ENCODE data around the gene SASH1.

- TF ChIP-seq FOSL1 (IDR thresholded peaks at IDR 0.05; ENCODE audit: low read depth) (no peak), CTCF (IDR thresholded peaks at IDR 0.05 in 2 of 3, conservative IDR thresholded peaks at IDR 0.05 in 1 of 3; ENCODE audit: borderline replicate concordance in 1 of 3, insufficient read depth in 1 of 3, low read depth in 2 of 3, low read length in 2 of 3) (no peak), RAD21 (IDR thresholded peaks at IDR 0.05; ENCODE audit: low read depth) (no peak), CEBPB (IDR thresholded peaks at IDR 0.05; ENCODE audit: low read depth) (no peak), EGR1 (IDR thresholded peaks at IDR 0.05; ENCODE audit: low read depth) (no peak), POLR2A (IDR thresholded peaks at IDR 0.05; ENCODE audit: borderline replicate concordance, extremely low read depth, insufficient read depth, insufficient read length) (no peak), POLR2AphosphoS5 (IDR thresholded peaks at IDR 0.05; ENCODE audit: low read depth, low read length) (no peak), REST (IDR thresholded peaks at IDR 0.05; ENCODE audit: low read depth) (no peak), EZH2phosphoT487 (IDR thresholded peaks at IDR 0.05; ENCODE audit: borderline replicate concordance) (no peak), EZH2 (IDR thresholded peaks at IDR 0.05) (no peak)
These were observed 161.1 kb downstream of the SASH1 start for GRCh38 chr6:148503703-148504102.
